Suprapubic skin (tissue), 4 donors: ENCODE results near the gene GSAP. TPM values are rescaled to one million over a fixed set of nuclear protein-coding genes. Genes with fewer than 3 reads are reported as not detected.

ENCODE experiments used
- DNase-seq, 2 donors: peaks; one replicate each; pipeline ENCODE4 v3.0.0-alpha.2; 2019; ENCODE audit warnings: low spot score in 2 of 2
- H3K27ac ChIP-seq: fragments of 200-600 bp; sonication (generic); one replicate; pipeline ENCODE4 v1.5.1; 2019
- H3K27me3 ChIP-seq: fragments of 200-600 bp; sonication (generic); one replicate; pipeline ENCODE4 v1.5.1; 2019
- H3K36me3 ChIP-seq: fragments of 200-600 bp; sonication (generic); one replicate; pipeline ENCODE4 v1.5.1; 2019
- H3K4me1 ChIP-seq: fragments of 200-600 bp; sonication (generic); one replicate; pipeline ENCODE4 v1.5.1; 2019
- H3K4me3 ChIP-seq: fragments of 200-600 bp; sonication (generic); one replicate; pipeline ENCODE4 v1.5.1; 2019; ENCODE audit warnings: mild to moderate bottlenecking
- H3K9me3 ChIP-seq: fragments of 200-600 bp; sonication (generic); one replicate; pipeline ENCODE4 v1.5.1; 2019
- EP300 ChIP-seq: sonication (generic); formaldehyde crosslinking; IDR thresholded peaks from one replicate; pipeline ENCODE4 v1.6.1; 2017; ENCODE audit warnings: antibody characterized with exemption
- POLR2A ChIP-seq, 2 donors: fragments of 450-650 bp; IDR thresholded peaks; one replicate each; pipeline ENCODE4 v1.6.1; 2017; ENCODE audit warnings: antibody characterized with exemption in 2 of 2, mild to moderate bottlenecking in 2 of 2, moderate library complexity in 2 of 2
- POLR2AphosphoS5 ChIP-seq, 3 donors: sonication (generic); formaldehyde crosslinking; IDR thresholded peaks; one replicate each; pipeline ENCODE4 v1.6.1; 2017; ENCODE audit warnings: antibody characterized with exemption in 3 of 3
- WGBS: methylation state at CpG from one replicate; pipeline ENCODE4 v1.1.5; 2018; 5-methylcytosine and 5-hydroxymethylcytosine counted together
- total RNA-seq, 4 donors: library from RNA; depleted of rRNA; stranded (reverse); fragments of >200 nt; gene quantifications; one replicate each; pipeline ENCODE4 v1.1.0, GENCODE V29; 2016
- TF ChIP-seq, protein P1 (sequence below), 2 donors: fragments of 200-600 bp in 1 of 2; fragments of 450-650 bp in 1 of 2; sonication (generic) in 1 of 2; IDR thresholded peaks; one replicate each; pipeline ENCODE4 v1.5.1; 2016 to 2019; ENCODE audit warnings: antibody characterized with exemption in 2 of 2, mild to moderate bottlenecking in 1 of 2, moderate library complexity in 1 of 2

Gene GSAP
- total RNA-seq, 4 donors from 2014 or later, result 11.8 to 52.8 (median 17.2) TPM

DNA sequence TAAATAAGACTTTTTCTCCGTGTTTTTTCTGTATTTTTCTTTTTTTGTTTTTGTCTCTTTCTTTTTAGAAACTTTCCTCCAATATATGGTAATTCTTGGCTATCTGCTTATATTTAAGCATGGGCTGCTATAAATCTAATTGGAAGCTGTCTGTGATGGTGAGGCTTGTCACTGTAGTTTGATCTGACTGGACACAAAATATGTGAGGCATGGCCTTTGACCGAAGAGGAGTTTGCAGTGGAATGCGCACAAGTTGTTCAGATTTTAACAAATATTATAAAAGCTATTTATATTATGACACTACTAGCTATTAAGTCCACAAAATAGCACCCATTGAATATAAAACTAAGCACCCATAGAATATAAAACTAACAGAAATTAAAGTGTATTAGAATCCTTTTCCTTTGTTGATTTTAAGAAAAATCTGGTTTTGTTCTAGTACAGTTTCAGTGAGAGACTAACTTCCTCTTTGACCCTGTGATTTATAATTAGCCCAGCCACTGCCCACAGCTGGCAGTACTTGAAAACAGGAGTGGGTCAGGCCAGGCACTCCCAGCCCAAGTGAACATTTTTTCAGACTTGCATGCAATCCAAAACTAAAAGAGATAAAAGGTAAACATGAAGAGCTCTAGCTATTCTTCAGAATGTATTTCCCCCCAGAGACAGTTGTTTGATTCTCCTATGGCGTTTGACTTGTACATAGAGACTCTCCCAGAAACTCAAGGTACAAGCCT is 146.6 kb downstream of the GSAP start:
- Histone ChIP-seq H3K36me3 (no peaks in the 10 kb centered on the region), H3K4me1 (no peaks in the 10 kb centered on the region), H3K9me3 (no peaks in the 10 kb centered on the region), H3K27me3 (no peaks in the 10 kb centered on the region), H3K27ac (no peak overlapping the region), H3K4me3 (no peak overlapping the region)
- WGBS, result 79% methylated on average over 4 of the region's 4 CpGs
- DNase-seq, result no peak
- TF ChIP-seq EP300 (no peak), POLR2A (IDR thresholded peaks at IDR 0.05) (no peak), POLR2AphosphoS5 (IDR thresholded peaks at IDR 0.05) (no peak)
- TF ChIP-seq, protein P1, sequence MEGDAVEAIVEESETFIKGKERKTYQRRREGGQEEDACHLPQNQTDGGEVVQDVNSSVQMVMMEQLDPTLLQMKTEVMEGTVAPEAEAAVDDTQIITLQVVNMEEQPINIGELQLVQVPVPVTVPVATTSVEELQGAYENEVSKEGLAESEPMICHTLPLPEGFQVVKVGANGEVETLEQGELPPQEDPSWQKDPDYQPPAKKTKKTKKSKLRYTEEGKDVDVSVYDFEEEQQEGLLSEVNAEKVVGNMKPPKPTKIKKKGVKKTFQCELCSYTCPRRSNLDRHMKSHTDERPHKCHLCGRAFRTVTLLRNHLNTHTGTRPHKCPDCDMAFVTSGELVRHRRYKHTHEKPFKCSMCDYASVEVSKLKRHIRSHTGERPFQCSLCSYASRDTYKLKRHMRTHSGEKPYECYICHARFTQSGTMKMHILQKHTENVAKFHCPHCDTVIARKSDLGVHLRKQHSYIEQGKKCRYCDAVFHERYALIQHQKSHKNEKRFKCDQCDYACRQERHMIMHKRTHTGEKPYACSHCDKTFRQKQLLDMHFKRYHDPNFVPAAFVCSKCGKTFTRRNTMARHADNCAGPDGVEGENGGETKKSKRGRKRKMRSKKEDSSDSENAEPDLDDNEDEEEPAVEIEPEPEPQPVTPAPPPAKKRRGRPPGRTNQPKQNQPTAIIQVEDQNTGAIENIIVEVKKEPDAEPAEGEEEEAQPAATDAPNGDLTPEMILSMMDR (IDR thresholded peaks at IDR 0.05), result no peak

DNA sequence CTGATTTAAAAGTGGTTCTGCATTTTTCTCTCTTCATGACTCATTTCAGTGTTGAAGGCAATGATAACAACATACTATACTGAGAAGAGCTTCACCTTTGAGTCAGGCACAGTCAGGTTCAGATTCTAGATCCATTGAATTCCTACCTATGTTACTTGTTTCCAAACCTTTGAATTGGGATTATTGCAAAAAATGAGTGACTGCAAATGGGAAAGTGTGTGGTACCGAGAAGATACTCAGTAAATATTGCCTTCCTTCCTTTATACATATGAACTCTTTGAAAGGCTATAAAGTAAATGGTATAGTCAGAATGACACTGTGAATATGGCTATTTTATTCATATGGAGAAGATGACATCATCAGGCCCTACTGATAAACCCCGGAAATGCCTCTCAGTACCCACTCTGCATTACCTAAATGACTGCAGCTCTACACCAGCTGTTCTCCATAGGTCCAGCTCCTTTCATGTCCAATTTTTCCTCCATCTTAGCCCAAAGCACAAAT is 149.8 kb downstream of the GSAP start:
- no peak for TF ChIP-seq POLR2A (IDR thresholded peaks at IDR 0.05)
- Histone ChIP-seq H3K27me3 (no peaks in the 10 kb centered on the region), H3K9me3 (no peaks in the 10 kb centered on the region), H3K36me3 (no peaks in the 10 kb centered on the region), H3K27ac (no peak overlapping the region), H3K4me3 (no peak overlapping the region), H3K4me1 (no peaks in the 10 kb centered on the region)
- WGBS, result 84% methylated on average over 2 of the region's 2 CpGs
- no peak for DNase-seq

DNA sequence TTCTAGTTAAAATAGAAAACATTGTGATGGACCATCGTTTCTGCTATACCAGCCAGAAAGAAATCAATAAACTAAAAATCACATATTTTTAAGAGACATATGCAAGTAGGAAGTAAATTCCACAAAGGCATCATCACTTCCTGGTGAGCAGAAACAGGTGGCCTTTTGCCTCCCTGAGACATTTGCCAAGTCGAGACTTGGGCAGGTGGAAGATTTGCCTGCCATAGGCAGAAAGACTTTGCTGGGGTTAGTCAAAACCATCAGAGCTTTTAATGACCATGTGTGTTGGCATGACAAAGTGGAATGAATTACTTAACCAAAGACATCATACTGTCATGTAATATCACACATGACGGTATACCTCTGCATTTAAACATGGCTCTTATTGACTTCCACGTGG is 150.5 kb downstream of the GSAP start:
- Histone ChIP-seq H3K36me3 (no peaks in the 10 kb centered on the region), H3K4me3 (no peak overlapping the region), H3K4me1 (no peaks in the 10 kb centered on the region), H3K27me3 (no peaks in the 10 kb centered on the region), H3K27ac (no peak overlapping the region), H3K9me3 (no peaks in the 10 kb centered on the region)
- 84% methylated on average over 4 of the region's 4 CpGs for WGBS
- DNase-seq, result no peak
- TF ChIP-seq, protein P1 (IDR thresholded peaks at IDR 0.05), result no peak

DNA sequence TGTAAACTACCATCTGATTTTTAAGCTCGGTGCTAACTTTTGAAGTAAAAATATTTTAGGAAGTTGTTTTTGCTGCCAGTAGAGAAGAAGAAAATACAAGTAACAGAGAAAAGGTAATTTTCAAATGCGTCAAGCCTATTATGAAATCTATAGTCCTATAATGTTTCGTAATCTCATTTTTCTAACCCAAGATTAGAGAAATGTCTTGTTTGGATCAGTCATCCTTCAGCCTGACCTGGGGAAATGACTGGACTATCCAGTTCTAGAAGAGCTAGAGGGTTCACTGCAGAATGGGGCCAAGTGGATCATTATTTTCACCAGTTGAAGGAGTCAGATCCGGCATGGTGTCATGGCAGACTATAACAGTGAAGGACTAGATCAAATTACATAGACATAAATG is 153.8 kb downstream of the GSAP start:
- Histone ChIP-seq H3K27me3 (no peaks in the 10 kb centered on the region), H3K27ac (no peak overlapping the region), H3K4me3 (no peak overlapping the region), H3K9me3 (no peaks in the 10 kb centered on the region), H3K4me1 (no peaks in the 10 kb centered on the region), H3K36me3 (peaks cover 4% of the 10 kb centered on the region)
- 91% methylated on average over 4 of the region's 4 CpGs for WGBS
- TF ChIP-seq, protein P1 (IDR thresholded peaks at IDR 0.05), result no peak
- TF ChIP-seq EP300, result no peak
- TF ChIP-seq POLR2A (IDR thresholded peaks at IDR 0.05), result no peak
- no peak for TF ChIP-seq POLR2AphosphoS5 (IDR thresholded peaks at IDR 0.05)
- DNase-seq, result no peak

Other genes with a start within 250 kb of the GSAP start
- 1 to 10 TPM; 6.2 to 9.2 (median 8.2) TPM for gene FGL2, start 216.5 kb downstream of the GSAP start, total RNA-seq
- gene PTPN12, start 120.9 kb upstream of the GSAP start, total RNA-seq, result 100 to 1,000 TPM in 2 of 4 donors, 10 to 100 TPM in 2; 64.6 to 130 (median 95.5) TPM